Small intestine (tissue), 7 donors: Measurements from ENCODE around the gene LRRC4. TPM values are rescaled to one million over a fixed set of nuclear protein-coding genes. Genes with fewer than 3 reads are reported as not detected.

ENCODE experiments used
- DNase-seq, 2 donors: peaks; one replicate each; pipeline versions ENCODE4 v3.0.0 to v3.0.0-alpha.2; 2013
- FAIRE-seq: peaks from 2 replicates; lab custom pipeline; 2012; peaks lifted over from hg19 to GRCh38; lab: Jason Lieb, UNC
- H3K27ac ChIP-seq, 3 donors: one replicate each; pipeline ENCODE4 v1.5.1; 2013; ENCODE audit warnings: low read length in 2 of 3, mild to moderate bottlenecking in 2 of 3, control low read depth in 1 of 3, inconsistent platforms in 1 of 3, low read depth in 1 of 3, moderate library complexity in 1 of 3
- H3K27me3 ChIP-seq, 3 donors: one replicate each; pipeline ENCODE4 v1.6.1; 2013; ENCODE audit warnings: low read length in 3 of 3, inconsistent platforms in 1 of 3; ENCODE audit not compliant: control insufficient read depth in 3 of 3, insufficient read depth in 3 of 3
- H3K36me3 ChIP-seq, 3 donors: one replicate each; pipeline ENCODE4 v1.6.1; 2013; ENCODE audit warnings: low read length in 3 of 3, inconsistent platforms in 1 of 3, low read depth in 1 of 3, mild to moderate bottlenecking in 1 of 3, moderate library complexity in 1 of 3; ENCODE audit not compliant: control insufficient read depth in 3 of 3, insufficient read depth in 2 of 3
- H3K4me1 ChIP-seq, 3 donors: one replicate each; pipeline ENCODE4 v1.6.1; 2013; ENCODE audit warnings: low read length in 2 of 3, inconsistent platforms in 1 of 3, low read depth in 1 of 3, mild to moderate bottlenecking in 1 of 3, moderate library complexity in 1 of 3; ENCODE audit not compliant: control insufficient read depth in 3 of 3, insufficient read depth in 2 of 3
- H3K4me3 ChIP-seq, 3 donors: one replicate each; pipeline ENCODE4 v1.5.1; 2013; ENCODE audit warnings: low read length in 3 of 3, control low read depth in 1 of 3, inconsistent platforms in 1 of 3, low read depth in 1 of 3, mild to moderate bottlenecking in 1 of 3, moderate library complexity in 1 of 3
- H3K9me3 ChIP-seq, 2 donors: one replicate each; pipeline ENCODE4 v1.6.1; 2013; ENCODE audit warnings: low read depth in 1 of 2, low read length in 1 of 2; ENCODE audit not compliant: control insufficient read depth in 2 of 2, insufficient read depth in 1 of 2
- WGBS, 3 donors: extraction: QIAGEN DNeasy Blood & Tissue Kit; methylation state at CpG; one replicate each; pipeline ENCODE4 v1.1.7; 2013; 5-methylcytosine and 5-hydroxymethylcytosine counted together
- polyA plus RNA-seq, 4 donors: library from polyadenylated mRNA; stranded (reverse) in 3 of 4; unstranded in 1 of 4; fragments of 200-250 nt in 3 of 4; fragments of 120-200 nt in 1 of 4; gene quantifications; one replicate each; pipeline versions ENCODE4 v1.2.1 to v1.2.3, GENCODE V29; 2013
- donor health status: healthy with polysubstance abuse.
- donor health status: control.
- donor health status: control.
- donor health status: Bipolar disorder and iron deficiency.
- donor health status: healthy.

LRRC4 gene
- polyA plus RNA-seq, 4 donors = 0.27 to 1.6 (median 0.79) TPM

GRCh38 chr7:128025380-128025779 lies 5.9 kb downstream of the LRRC4 start:
- 70 to 85% (median 72%) methylated on average over 6 of the region's 6 CpGs for WGBS, 3 donors
- Histone ChIP-seq H3K27ac (no peak overlapping the region), H3K27me3 (peaks cover 0 to 10% (median 3%) of the 10 kb centered on the region in 3 donors), H3K4me1 (peaks cover 0 to 22% (median under 1%) of the 10 kb centered on the region in 3 donors), H3K9me3 (no peaks in the 10 kb centered on the region), H3K36me3 (peaks cover 0 to 32% (median 0%) of the 10 kb centered on the region in 3 donors), H3K4me3 (no peak overlapping the region)
- FAIRE-seq (no peak), DNase-seq (no peak)

GRCh38 chr7:128024151-128024550 lies 7.1 kb downstream of the LRRC4 start:
- 91 to 98% (median 97%) methylated on average over 3 of the region's 3 CpGs for WGBS, 3 donors
- DNase-seq = no peak
- Histone ChIP-seq H3K4me3 (no peak overlapping the region), H3K9me3 (no peaks in the 10 kb centered on the region), H3K27ac (no peak overlapping the region), H3K36me3 (peaks cover 0 to 27% (median 0%) of the 10 kb centered on the region in 3 donors), H3K27me3 (no peaks in the 10 kb centered on the region), H3K4me1 (peaks cover 0 to 20% (median 0%) of the 10 kb centered on the region in 3 donors)
- no peak for FAIRE-seq

- Histone ChIP-seq H3K4me3 (no peak overlapping the region), H3K9me3 (no peaks in the 10 kb centered on the region), H3K27me3 (no peaks in the 10 kb centered on the region), H3K36me3 (peaks cover 0 to 29% (median 0%) of the 10 kb centered on the region in 3 donors), H3K27ac (no peak overlapping the region), H3K4me1 (peaks cover 0 to 10% (median 0%) of the 10 kb centered on the region in 3 donors)
- FAIRE-seq = no peak
- DNase-seq = no peak
- WGBS, 3 donors = 91 to 93% (median 92%) methylated on average over 6 of the region's 6 CpGs
Measured at GRCh38 chr7:128022631-128023532, 8.4 kb downstream of the LRRC4 start.

GRCh38 chr7:128021366-128021765 lies 9.9 kb downstream of the LRRC4 start:
- H3K9me3 ChIP-seq = no peaks in the 10 kb centered on the region
- FAIRE-seq (no peak), DNase-seq (no peak)
- H3K36me3 ChIP-seq = peaks cover 0 to 39% (median 0%) of the 10 kb centered on the region in 3 donors
- peaks cover 0 to 4% (median 0%) of the 10 kb centered on the region in 3 donors for H3K4me1 ChIP-seq
- H3K27me3 ChIP-seq = no peaks in the 10 kb centered on the region
- WGBS, 3 donors = 91 to 95% (median 91%) methylated on average over 2 of the region's 2 CpGs
- no peak overlapping the region for H3K27ac ChIP-seq
- H3K4me3 ChIP-seq = no peak overlapping the region

- WGBS, 3 donors = 91 to 98% (median 98%) methylated on average over 6 of the region's 6 CpGs
- Histone ChIP-seq H3K27me3 (no peaks in the 10 kb centered on the region), H3K27ac (no peak overlapping the region), H3K9me3 (no peaks in the 10 kb centered on the region), H3K36me3 (peaks cover 0 to 42% (median 0%) of the 10 kb centered on the region in 3 donors), H3K4me1 (no peaks in the 10 kb centered on the region), H3K4me3 (no peak overlapping the region)
- no peak for DNase-seq
- FAIRE-seq = no peak
Measured at GRCh38 chr7:128020159-128020558, 11.1 kb downstream of the LRRC4 start.

GRCh38 chr7:128019288-128019687 lies 11.9 kb downstream of the LRRC4 start:
- Histone ChIP-seq H3K27me3 (no peaks in the 10 kb centered on the region), H3K27ac (no peak overlapping the region), H3K9me3 (no peaks in the 10 kb centered on the region), H3K4me3 (no peak overlapping the region), H3K36me3 (peaks cover 0 to 48% (median 0%) of the 10 kb centered on the region in 3 donors), H3K4me1 (no peaks in the 10 kb centered on the region)
- DNase-seq = no peak
- no peak for FAIRE-seq
- WGBS, 3 donors = 93 to 95% (median 93%) methylated on average over 3 of the region's 3 CpGs

- 74 to 82% (median 78%) methylated on average over 8 of the region's 8 CpGs for WGBS, 3 donors
- Histone ChIP-seq H3K4me1 (no peaks in the 10 kb centered on the region), H3K36me3 (peaks cover 0 to 49% (median 0%) of the 10 kb centered on the region in 3 donors), H3K27ac (no peak overlapping the region), H3K27me3 (no peaks in the 10 kb centered on the region), H3K4me3 (no peak overlapping the region), H3K9me3 (no peaks in the 10 kb centered on the region)
- no peak for DNase-seq
- FAIRE-seq = no peak
Measured at GRCh38 chr7:128017862-128018845, 13.1 kb downstream of the LRRC4 start.

GRCh38 chr7:128017460-128017859 lies 13.8 kb downstream of the LRRC4 start:
- Histone ChIP-seq H3K27me3 (no peaks in the 10 kb centered on the region), H3K4me3 (no peak overlapping the region), H3K36me3 (peaks cover 0 to 53% (median 0%) of the 10 kb centered on the region in 3 donors), H3K27ac (no peak overlapping the region), H3K4me1 (no peaks in the 10 kb centered on the region), H3K9me3 (no peaks in the 10 kb centered on the region)
- 81 to 90% (median 87%) methylated on average over 6 of the region's 6 CpGs for WGBS, 3 donors
- FAIRE-seq = no peak
- DNase-seq = no peak
